NCI-H748 (cell line): ENCODE measurements around the gene CFLAR.
"Not testable (repeated sequence)": the region's sequence is repeated elsewhere in the genome, so short reads cannot be mapped to it uniquely, and the experiment has no call there.

Experiments
- DNase-seq: peaks from one replicate; lab custom pipeline; 2025; ENCODE audit not compliant: unreplicated experiment; lab: John Stamatoyannopoulos, UW

CFLAR gene

DNA sequence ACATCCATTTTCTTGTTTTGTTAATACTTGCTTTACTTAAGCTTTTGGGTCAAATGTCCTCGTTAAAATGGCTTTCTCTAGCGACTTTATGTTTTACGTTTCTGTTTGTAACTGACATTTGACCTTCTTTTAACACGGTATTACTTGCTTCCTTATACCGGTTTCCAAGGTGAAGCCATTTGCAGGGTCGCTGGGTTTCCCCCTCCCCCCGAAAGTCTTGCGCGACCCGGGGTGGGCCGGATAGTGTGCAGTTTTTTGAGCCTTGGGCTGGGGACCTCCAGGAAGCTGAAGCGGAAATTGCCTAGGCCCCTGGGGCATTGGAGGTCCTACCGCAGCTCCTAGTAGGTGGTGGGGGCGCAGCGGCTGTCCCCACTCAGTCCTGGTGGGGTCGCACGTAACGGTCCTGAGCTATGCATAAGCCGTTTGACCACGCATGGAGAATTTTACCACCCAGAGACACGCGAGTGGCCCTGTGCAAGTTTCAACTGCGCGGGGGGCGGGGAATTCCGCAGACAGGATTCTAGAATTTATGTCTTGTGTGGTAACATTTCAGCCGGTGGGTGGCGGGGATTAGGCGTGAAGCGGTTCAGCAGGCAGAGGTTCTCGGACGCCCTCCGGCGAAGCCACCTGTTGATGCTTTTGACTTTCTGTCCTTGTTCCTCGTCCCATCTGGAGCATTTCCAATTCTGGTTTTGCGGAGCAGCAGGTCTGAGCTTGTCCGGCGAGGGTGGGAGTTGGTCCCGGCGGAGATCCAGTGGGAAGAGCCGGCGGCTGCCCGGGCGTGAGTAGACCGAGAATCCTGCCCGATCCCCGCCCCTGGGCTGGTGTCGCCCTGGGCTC is 2.4 kb downstream of the CFLAR start:
- no peak for DNase-seq

GRCh38 chr2:201118961-201119854 is 3.2 kb downstream of the CFLAR start:
- no peak for DNase-seq

DNA sequence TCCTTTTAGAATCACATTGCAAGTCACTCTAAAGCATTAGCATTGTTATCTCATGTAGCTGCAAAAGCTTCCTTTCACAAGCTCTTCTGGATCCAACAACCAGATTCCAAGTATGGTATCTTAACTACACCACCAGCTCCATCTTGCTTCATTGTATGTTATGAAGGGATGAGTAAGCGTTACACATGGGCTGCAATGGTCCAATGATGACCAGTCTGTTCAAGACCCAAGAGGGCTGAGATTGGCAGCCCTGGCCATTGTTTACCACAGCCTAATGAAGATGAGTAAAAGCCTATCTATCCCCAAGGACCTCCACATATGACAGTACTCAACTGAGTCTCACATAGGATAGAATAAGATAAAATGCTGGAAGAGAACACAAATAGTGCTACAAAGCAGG is 6.3 kb downstream of the CFLAR start:
- DNase-seq, result no peak

DNA sequence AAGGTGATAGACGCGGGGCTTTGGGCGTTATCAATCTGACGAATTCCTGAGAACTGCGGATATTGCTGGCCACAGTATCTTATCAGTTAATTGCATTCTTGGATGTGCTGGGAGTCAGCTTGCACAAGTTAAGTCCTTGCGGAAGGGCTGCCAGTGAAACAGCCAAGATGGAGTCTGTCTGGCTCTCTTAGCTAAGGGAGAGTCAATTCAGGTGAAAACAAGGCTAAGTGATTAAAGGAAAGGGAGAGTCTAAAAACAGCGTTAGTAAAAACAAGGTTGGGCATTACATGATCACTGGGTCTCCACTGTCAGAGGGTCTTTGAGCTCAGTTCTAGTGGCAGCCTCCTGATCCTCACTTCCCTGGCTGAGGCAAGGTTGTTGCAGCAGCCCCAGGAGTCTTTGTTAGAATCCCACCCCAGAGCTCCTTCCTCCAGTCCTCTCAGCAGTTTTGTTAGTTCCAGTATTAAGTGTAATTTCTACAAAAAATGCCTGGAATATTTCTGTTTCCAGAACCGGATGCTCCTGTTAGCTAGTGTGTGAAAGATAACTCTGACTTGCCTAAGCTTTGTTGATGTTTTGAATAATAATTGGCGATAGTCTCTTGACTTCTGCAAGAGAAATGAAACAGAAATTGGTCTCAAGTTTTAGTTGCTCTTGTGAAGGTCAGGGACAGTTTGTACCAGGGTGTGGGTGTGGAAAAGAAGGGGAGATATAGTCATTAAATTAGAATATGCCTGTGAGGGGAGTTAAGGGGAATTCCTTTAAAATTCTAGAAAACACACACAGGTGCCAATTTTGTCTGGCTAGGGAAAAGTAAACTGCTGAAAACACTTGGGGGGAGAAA is 10.6 kb downstream of the CFLAR start:
- DNase-seq, result no peak

- no peak for DNase-seq
These were observed 11.2 kb downstream of the CFLAR start for GRCh38 chr2:201127152-201127511.

GRCh38 chr2:201127570-201127969 is 11.6 kb downstream of the CFLAR start:
- DNase-seq, result no peak

- no peak for DNase-seq
These were observed 12.1 kb downstream of the CFLAR start for GRCh38 chr2:201128033-201128432.

GRCh38 chr2:201128933-201129505 is 13.1 kb downstream of the CFLAR start:
- no peak for DNase-seq

GRCh38 chr2:201130524-201131186 is 14.7 kb downstream of the CFLAR start:
- DNase-seq, result no peak

DNA sequence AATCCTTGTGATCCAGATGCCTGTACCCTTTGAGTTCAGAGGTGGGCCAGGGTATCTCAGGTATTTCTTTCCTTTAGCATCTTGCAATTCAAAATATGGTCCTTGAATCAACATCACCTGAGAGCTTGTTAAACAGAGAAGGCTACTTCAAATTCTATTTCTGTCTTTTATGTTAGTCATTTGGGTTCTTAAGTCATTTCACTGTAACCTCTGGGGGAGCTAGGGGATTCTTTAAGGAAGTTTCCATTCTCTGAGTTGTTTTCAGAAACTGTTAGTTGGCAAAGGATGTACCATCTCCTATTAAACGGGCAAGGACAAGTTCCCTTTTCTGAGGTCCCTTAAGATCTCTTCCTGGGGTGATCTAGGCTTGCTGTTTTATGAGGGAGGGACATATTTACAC is 16.6 kb downstream of the CFLAR start:
- no peak for DNase-seq

DNA sequence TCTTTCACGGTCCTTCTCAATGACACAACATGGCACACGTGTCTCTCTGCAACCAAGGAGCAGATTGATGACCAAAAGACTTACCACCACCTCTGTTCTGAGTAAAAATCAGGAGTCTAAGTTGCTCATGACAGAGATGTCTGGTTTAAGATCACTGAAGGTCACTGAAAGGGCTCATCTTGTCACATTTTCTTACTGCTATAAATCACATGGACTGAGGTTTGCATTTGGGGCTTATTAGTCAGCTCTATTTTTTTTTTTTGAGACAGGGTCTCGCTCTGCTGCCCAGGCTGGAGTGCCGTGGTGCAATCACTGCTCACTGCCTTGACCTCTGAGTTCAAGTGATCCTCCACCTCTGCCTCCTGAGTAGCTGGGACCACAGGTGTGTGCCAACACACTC is 19.4 kb downstream of the CFLAR start:
- no peak for DNase-seq

DNA sequence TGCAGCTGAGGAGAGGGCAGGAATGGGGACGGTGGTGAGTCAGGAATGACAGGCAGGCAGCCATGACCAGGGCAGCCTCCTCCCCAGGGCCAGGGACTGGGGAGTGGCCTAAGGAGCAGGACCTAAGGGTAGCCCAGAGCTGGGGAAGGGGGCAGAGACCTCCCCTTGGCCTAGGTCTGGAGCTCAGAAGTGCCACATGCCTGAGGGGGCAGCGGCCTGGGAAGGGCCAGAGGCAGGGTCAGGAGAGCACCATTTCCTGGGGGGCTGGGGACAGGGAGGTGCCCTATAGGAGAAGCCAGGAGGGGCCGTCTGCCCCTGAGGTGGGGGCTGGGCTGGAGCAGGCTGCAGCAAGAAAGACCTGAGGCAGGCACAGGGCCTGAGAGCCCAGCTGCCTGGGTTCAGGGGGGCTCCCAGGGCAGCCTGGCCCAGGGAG is 20.9 kb downstream of the CFLAR start:
- no peak for DNase-seq

- DNase-seq, result no peak
These were observed 21.8 kb downstream of the CFLAR start for GRCh38 chr2:201137505-201138400.

GRCh38 chr2:201138401-201138970 is 22.5 kb downstream of the CFLAR start:
- DNase-seq, result no peak

DNA sequence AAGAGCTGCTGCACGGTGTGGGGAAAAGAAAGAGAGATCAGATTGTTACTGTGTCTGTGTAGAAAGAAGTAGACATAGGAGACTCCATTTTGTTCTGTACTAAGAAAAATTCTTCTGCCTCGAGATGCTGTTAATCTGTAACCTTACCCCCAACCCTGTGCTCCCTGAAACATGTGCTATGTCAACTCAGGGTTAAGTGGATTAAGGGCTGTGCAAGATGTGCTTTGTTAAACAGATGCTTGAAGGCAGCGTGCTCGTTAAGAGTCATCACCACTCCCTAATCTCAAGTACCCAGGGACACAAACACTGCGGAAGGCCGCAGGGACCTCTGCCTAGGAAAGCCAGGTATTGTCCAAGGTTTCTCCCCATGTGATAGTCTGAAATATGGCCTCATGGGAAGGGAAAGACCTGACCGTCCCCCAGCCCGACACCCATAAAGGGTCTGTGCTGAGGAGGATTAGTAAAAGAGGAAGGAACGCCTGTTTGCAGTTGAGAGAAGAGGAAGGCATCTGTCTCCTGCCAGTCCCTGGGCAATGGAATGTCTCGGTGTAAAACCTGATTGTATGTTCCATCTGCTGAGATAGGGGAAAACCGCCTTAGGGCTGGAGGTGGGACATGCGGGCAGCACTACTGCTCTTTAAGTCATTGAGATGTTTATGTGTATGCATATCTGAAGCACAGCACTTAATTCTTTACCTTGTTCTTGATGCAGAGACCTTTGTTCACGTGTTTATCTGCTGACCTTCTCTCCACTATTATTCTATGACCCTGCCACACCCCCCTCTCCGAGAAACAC is 23.2 kb downstream of the CFLAR start:
- not testable (repeated sequence) for DNase-seq

GRCh38 chr2:201139836-201140604 is 24.1 kb downstream of the CFLAR start:
- DNase-seq, result no peak
